NT2/D1 (cell line): Measurements from ENCODE around the gene CHRNA3.

Source experiments
- SUZ12 ChIP-seq: IDR thresholded peaks from 2 replicates; pipeline ENCODE4 v1.6.1; 2011; ENCODE audit not compliant: insufficient read length, insufficient read depth; ENCODE audit errors: extremely low read depth
- YY1 ChIP-seq: IDR thresholded peaks from 2 replicates; pipeline ENCODE4 v1.6.1; 2011; ENCODE audit not compliant: insufficient read length, insufficient read depth
- ZNF274 ChIP-seq: IDR thresholded peaks from 2 replicates; pipeline ENCODE4 v1.6.1; 2011; ENCODE audit warnings: mild to moderate bottlenecking, low read depth, low read length

DNA sequence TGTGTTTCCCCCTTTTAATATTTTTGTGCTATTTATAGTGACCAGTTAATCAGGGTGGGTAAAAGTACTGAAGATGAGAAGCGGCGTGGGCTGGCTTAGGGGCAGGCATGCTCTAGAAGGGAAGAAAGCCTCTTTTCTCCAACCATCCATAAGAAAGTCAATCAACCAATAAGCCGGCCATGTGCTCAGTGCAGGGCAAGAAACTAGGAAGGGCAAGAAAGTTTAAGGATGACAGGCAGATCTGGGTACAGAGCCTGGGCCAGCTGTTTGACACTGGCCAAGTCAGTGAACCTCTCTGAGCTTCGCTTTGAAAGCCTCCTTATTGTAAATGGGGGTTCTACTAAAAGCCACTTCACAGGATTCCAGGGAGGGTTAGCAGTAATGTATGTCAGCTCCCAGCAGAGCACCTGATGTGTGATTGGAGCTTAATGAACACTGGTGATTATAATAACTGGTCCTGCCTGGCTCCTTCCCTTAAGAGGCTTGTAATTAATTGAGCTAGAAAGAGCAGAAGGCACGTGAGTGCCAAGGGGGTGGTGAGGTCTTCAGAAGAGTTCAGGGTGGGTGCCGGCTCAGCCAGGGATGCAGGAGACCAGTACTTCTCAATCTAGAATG, 5.7 kb upstream of the CHRNA3 start:
- TF ChIP-seq YY1: no peak
- no peak for TF ChIP-seq ZNF274
- TF ChIP-seq SUZ12: no peak
